Natural killer cell (primary cell): ENCODE results near the gene HGF. TPM values are rescaled to one million over a fixed set of nuclear protein-coding genes. Genes with fewer than 3 reads are reported as not detected.

Source experiments
- ATAC-seq, 3 donors: fragments of 150-1000 bp in 2 of 3; fragments of 200-7000 bp in 1 of 3; cut with Tn5 transposase; 1 replicate in 1 of 3; 2 replicates in 2 of 3; pipeline ENCODE4 v1.10.0; 2021; ENCODE audit warnings: mild to moderate bottlenecking in 2 of 3, moderate library complexity in 2 of 3
- DNase-seq, 2 donors: peaks; one replicate each; pipeline versions ENCODE4 v3.0.0 to v3.0.0-alpha.2; 2013 to 2021; ENCODE audit warnings: mixed read lengths in 1 of 2
- H3K27ac ChIP-seq: one replicate; pipeline ENCODE4 v1.5.1; 2013; ENCODE audit warnings: mild to moderate bottlenecking, low read length
- H3K27me3 ChIP-seq: one replicate; pipeline ENCODE4 v1.6.1; 2013; ENCODE audit warnings: low read length; ENCODE audit not compliant: control insufficient read depth, insufficient read depth
- H3K36me3 ChIP-seq: one replicate; pipeline ENCODE4 v1.6.1; 2013; ENCODE audit warnings: low read length; ENCODE audit not compliant: control insufficient read depth, insufficient read depth
- H3K4me1 ChIP-seq: one replicate; pipeline ENCODE4 v1.6.1; 2013; ENCODE audit warnings: low read length; ENCODE audit not compliant: control insufficient read depth, insufficient read depth
- H3K4me3 ChIP-seq: one replicate; pipeline ENCODE4 v1.5.1; 2013; ENCODE audit warnings: low read length
- H3K9me3 ChIP-seq: one replicate; pipeline ENCODE4 v1.6.1; 2013; ENCODE audit warnings: low read length; ENCODE audit not compliant: control insufficient read depth, insufficient read depth
- H3K27ac Mint-ChIP-seq, 2 donors: one replicate each; pipeline ENCODE4 v1.8.0; 2022; ENCODE audit warnings: mild to moderate bottlenecking in 2 of 2, mixed read lengths in 2 of 2, moderate library complexity in 1 of 2
- H3K27me3 Mint-ChIP-seq, 2 donors: one replicate each; pipeline ENCODE4 v1.8.0; 2022; ENCODE audit warnings: low read depth in 2 of 2, mixed read lengths in 2 of 2
- H3K36me3 Mint-ChIP-seq: one replicate; pipeline ENCODE4 v1.8.0; 2022; ENCODE audit warnings: mixed read lengths
- H3K4me1 Mint-ChIP-seq, 2 donors: one replicate each; pipeline ENCODE4 v1.8.0; 2022; ENCODE audit warnings: mixed read lengths in 2 of 2
- H3K4me3 Mint-ChIP-seq: one replicate; pipeline ENCODE4 v1.8.0; 2022; ENCODE audit warnings: mild to moderate bottlenecking, moderate library complexity, mixed read lengths
- H3K9me3 Mint-ChIP-seq, 2 donors: one replicate each; pipeline ENCODE4 v1.8.0; 2022; ENCODE audit warnings: mixed read lengths in 2 of 2
- CTCF ChIP-seq: fragments of 200-600 bp; IDR thresholded peaks from one replicate; pipeline ENCODE4 v1.8.0; 2022; ENCODE audit warnings: antibody characterized with exemption
- WGBS: methylation state at CpG from one replicate; pipeline ENCODE4 v1.1.7; 2013; ENCODE audit warnings: missing lambda C conversion rate; ENCODE audit not compliant: insufficient coverage; 5-methylcytosine and 5-hydroxymethylcytosine counted together
- intact Hi-C: fragments of 100-400 bp; cut with micrococcal nuclease; formaldehyde crosslinking; loops from one replicate; pipeline ENCODE4 v1.14.2; 2022
- total RNA-seq, 4 donors: library from RNA; stranded (reverse); fragments of 120-200 nt in 1 of 4; gene quantifications; one replicate each; pipeline versions ENCODE4 v1.2.3 to v1.2.4, GENCODE V29; 2013 to 2022

Gene HGF
- total RNA-seq, 3 donors from 2014 or later (not counting 1 experiment from before 2014, with no cell fraction given): 0.43 to 7.4 (median 0.94) TPM

- Mint-ChIP-seq H3K27ac (no peak overlapping the region), H3K4me1 (no peaks in the 10 kb centered on the region), H3K27me3 (no peaks in the 10 kb centered on the region), H3K36me3 (no peaks in the 10 kb centered on the region), H3K9me3 (peaks cover 4 to 7% of the 10 kb centered on the region in 2 donors), H3K4me3 (no peak overlapping the region)
- 40% methylated on average over 1 of the region's 1 CpG for WGBS
- DNase-seq (no peak), ATAC-seq (no peak)
- H3K36me3 ChIP-seq: no peaks in the 10 kb centered on the region
- H3K27me3 ChIP-seq: no peaks in the 10 kb centered on the region
- H3K4me3 ChIP-seq: no peak overlapping the region
- intact Hi-C loops: no loop called here
- H3K9me3 ChIP-seq: peaks cover 2% of the 10 kb centered on the region
- no peaks in the 10 kb centered on the region for H3K4me1 ChIP-seq
- no peak overlapping the region for H3K27ac ChIP-seq
- TF ChIP-seq CTCF: no peak
Observed at GRCh38 chr7:81790686-81791085, 20.8 kb upstream of the HGF start.

- Mint-ChIP-seq H3K4me1 (no peaks in the 10 kb centered on the region), H3K36me3 (no peaks in the 10 kb centered on the region), H3K4me3 (no peak overlapping the region), H3K27ac (no peak overlapping the region), H3K27me3 (no peaks in the 10 kb centered on the region), H3K9me3 (peaks cover 4 to 7% of the 10 kb centered on the region in 2 donors)
- 60% methylated on average over 2 of the region's 2 CpGs for WGBS
- Histone ChIP-seq H3K36me3 (no peaks in the 10 kb centered on the region), H3K4me1 (no peaks in the 10 kb centered on the region), H3K27me3 (no peaks in the 10 kb centered on the region), H3K9me3 (peaks cover 2% of the 10 kb centered on the region), H3K4me3 (no peak overlapping the region), H3K27ac (no peak overlapping the region)
- no peak for TF ChIP-seq CTCF
- ATAC-seq: no peak
- DNase-seq: no peak
- intact Hi-C loops: no loop called here
Observed at GRCh38 chr7:81790120-81790500, 20.3 kb upstream of the HGF start.

GRCh38 chr7:81789406-81790119, 19.7 kb upstream of the HGF start:
- Mint-ChIP-seq H3K9me3 (peaks cover 4 to 7% of the 10 kb centered on the region in 2 donors), H3K4me1 (no peaks in the 10 kb centered on the region), H3K27me3 (no peaks in the 10 kb centered on the region), H3K27ac (no peak overlapping the region), H3K36me3 (no peaks in the 10 kb centered on the region), H3K4me3 (no peak overlapping the region)
- Histone ChIP-seq H3K36me3 (no peaks in the 10 kb centered on the region), H3K27ac (no peak overlapping the region), H3K4me3 (no peak overlapping the region), H3K27me3 (no peaks in the 10 kb centered on the region), H3K4me1 (no peaks in the 10 kb centered on the region), H3K9me3 (peaks cover 2% of the 10 kb centered on the region)
- no peak for TF ChIP-seq CTCF
- intact Hi-C loops: no loop called here
- DNase-seq (no peak), ATAC-seq (no peak)
- no CpG with 5 or more reads among the region's 1 CpG for WGBS

- 67% methylated on average over 7 of the region's 8 CpGs for WGBS
- intact Hi-C loops: no loop called here
Observed at GRCh38 chr7:81788246-81788645, 18.4 kb upstream of the HGF start.

More at GRCh38 chr7:81788246-81788645, 18.4 kb upstream of the HGF start:
- no peak overlapping the region for H3K4me3 Mint-ChIP-seq
- TF ChIP-seq CTCF: no peak
- no peak overlapping the region for H3K27ac Mint-ChIP-seq
- DNase-seq (no peak), ATAC-seq (no peak)
- H3K27me3 ChIP-seq: no peaks in the 10 kb centered on the region
- no peaks in the 10 kb centered on the region for H3K27me3 Mint-ChIP-seq
- H3K4me1 ChIP-seq: no peaks in the 10 kb centered on the region
- no peaks in the 10 kb centered on the region for H3K36me3 Mint-ChIP-seq
- H3K9me3 ChIP-seq: peaks cover 2% of the 10 kb centered on the region
- no peak overlapping the region for H3K27ac ChIP-seq
- H3K9me3 Mint-ChIP-seq: peaks cover 4 to 7% of the 10 kb centered on the region in 2 donors
- no peaks in the 10 kb centered on the region for H3K4me1 Mint-ChIP-seq
- no peak overlapping the region for H3K4me3 ChIP-seq
- H3K36me3 ChIP-seq: no peaks in the 10 kb centered on the region
